Ovary (tissue), 3 donors: ENCODE measurements around the gene SNCG.

Source experiments
- POLR2A ChIP-seq: fragments of 450-650 bp; IDR thresholded peaks from one replicate; pipeline ENCODE4 v1.6.1; 2017; ENCODE audit warnings: antibody characterized with exemption, mild to moderate bottlenecking, moderate library complexity
- TF ChIP-seq, protein P1 (sequence below), 3 donors: fragments of 450-650 bp in 2 of 3; fragments of 200-600 bp in 1 of 3; IDR thresholded peaks; one replicate each; pipeline versions ENCODE4 v1.5.1 to v1.8.0; 2016 to 2022; ENCODE audit warnings: antibody characterized with exemption in 3 of 3, mild to moderate bottlenecking in 1 of 3
- donor health status: DM: no; HTN: no; CAD: no.

DNA sequence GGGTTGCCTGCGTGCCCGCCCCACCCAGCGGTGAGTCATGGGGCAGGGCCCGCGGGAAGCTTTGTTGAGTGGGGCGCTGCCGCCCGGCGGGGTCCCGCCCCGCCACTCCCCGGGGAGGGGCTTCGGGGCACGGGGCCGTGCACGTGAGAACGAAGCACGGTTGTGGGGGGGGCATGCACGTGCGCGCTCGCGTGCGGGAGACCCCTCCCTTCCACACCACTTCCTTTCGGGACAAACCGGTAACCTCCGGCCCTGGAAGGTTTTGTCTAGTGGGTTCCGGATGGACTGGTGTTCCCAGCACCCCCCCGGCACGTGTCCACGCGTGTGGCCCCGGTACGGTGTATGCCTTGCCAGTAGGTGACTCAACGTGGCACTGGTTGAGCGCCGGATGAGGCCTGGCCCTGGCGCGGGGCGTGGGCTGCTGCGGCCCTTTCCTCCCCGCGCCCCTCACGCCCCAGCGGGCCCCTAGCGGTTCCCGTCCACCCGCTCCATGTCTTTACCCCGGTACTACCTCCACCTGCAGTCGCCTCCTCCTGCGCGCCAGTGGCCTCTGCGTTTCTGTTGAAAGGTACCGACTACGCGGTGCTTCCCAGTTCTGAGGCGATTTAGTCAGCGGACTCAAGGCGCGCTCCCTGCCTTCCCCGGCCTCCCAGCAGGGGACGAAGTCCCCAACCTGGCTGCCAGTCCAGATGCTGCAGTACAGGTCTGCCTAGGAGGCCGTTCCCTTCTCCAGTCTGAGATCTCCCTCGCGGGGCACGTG, 13.0 kb downstream of the SNCG start:
- no peak for TF ChIP-seq POLR2A
- TF ChIP-seq, protein P1, sequence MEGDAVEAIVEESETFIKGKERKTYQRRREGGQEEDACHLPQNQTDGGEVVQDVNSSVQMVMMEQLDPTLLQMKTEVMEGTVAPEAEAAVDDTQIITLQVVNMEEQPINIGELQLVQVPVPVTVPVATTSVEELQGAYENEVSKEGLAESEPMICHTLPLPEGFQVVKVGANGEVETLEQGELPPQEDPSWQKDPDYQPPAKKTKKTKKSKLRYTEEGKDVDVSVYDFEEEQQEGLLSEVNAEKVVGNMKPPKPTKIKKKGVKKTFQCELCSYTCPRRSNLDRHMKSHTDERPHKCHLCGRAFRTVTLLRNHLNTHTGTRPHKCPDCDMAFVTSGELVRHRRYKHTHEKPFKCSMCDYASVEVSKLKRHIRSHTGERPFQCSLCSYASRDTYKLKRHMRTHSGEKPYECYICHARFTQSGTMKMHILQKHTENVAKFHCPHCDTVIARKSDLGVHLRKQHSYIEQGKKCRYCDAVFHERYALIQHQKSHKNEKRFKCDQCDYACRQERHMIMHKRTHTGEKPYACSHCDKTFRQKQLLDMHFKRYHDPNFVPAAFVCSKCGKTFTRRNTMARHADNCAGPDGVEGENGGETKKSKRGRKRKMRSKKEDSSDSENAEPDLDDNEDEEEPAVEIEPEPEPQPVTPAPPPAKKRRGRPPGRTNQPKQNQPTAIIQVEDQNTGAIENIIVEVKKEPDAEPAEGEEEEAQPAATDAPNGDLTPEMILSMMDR (IDR thresholded peaks at IDR 0.05) = peak in 2 of 3 donors; percentile 2 to 31
